H9 (cell line): ENCODE measurements around the gene ZNF285. TPM values are rescaled to one million over a fixed set of nuclear protein-coding genes. Genes with fewer than 3 reads are reported as not detected.

Experiments used
- total RNA-seq: library from RNA; stranded (reverse); gene quantifications from 2 replicates; pipeline ENCODE4 v1.2.1, GENCODE V29; 2021

ZNF285 gene
- total RNA-seq, 1 experiment from 2014 or later: 3.9 TPM

Other genes with a start within 250 kb of the ZNF285 start
- gene ZNF226, start 236.5 kb downstream of the ZNF285 start, total RNA-seq: 12.1 and 15.3 TPM in 2 replicates
- gene ZNF227, start 189.1 kb downstream of the ZNF285 start, total RNA-seq: 19.8 and 22.6 TPM in 2 replicates
- 1.9 and 2.5 TPM in 2 replicates for gene ZNF233, start 141.7 kb downstream of the ZNF285 start, total RNA-seq
- gene ZNF235, start 96.6 kb downstream of the ZNF285 start, total RNA-seq: 5.4 and 6.6 TPM in 2 replicates
- 3.3 and 4.2 TPM in 2 replicates for gene ZNF112, start 44.9 kb downstream of the ZNF285 start, total RNA-seq
- 5.6 and 7.4 TPM in 2 replicates for gene ZNF229, start 46.9 kb upstream of the ZNF285 start, total RNA-seq
- 13.2 and 13.6 TPM in 2 replicates for gene ZNF180, start 98.9 kb upstream of the ZNF285 start, total RNA-seq
- gene CEACAM20, start 128.1 kb upstream of the ZNF285 start, total RNA-seq: not detected in 2 replicates
- gene IGSF23, start 212.0 kb upstream of the ZNF285 start, total RNA-seq: not detected in 2 replicates
- 29.2 and 30.5 TPM in 2 replicates for gene PVR, start 242.3 kb upstream of the ZNF285 start, total RNA-seq